H9 (cell line): ENCODE results near the gene LIN54. TPM values are rescaled to one million over a fixed set of nuclear protein-coding genes. Genes with fewer than 3 reads are reported as not detected.

ENCODE experiments used
- DNase-seq: peaks from one replicate; pipeline ENCODE4 v3.0.0-alpha.2; 2017
- H2AFZ ChIP-seq: one replicate; pipeline ENCODE4 v1.6.1; 2013; ENCODE audit warnings: mild to moderate bottlenecking, low read length, control low read depth, moderate library complexity
- H2AK5ac ChIP-seq: 2 replicates; pipeline ENCODE4 v1.6.1; 2013; ENCODE audit warnings: low read length, control low read depth, mixed read lengths; ENCODE audit not compliant: insufficient read length
- H2BK120ac ChIP-seq: one replicate; pipeline ENCODE4 v1.6.1; 2013; ENCODE audit warnings: low read depth, mild to moderate bottlenecking, low read length, control low read depth, inconsistent platforms; ENCODE audit not compliant: poor library complexity, severe bottlenecking
- H2BK12ac ChIP-seq: 2 replicates; pipeline ENCODE4 v1.6.1; 2013; ENCODE audit warnings: low read length, control low read depth, mixed read lengths, low read depth; ENCODE audit not compliant: insufficient read length
- H2BK15ac ChIP-seq: 2 replicates; pipeline ENCODE4 v1.6.1; 2013; ENCODE audit warnings: low read depth, low read length, control low read depth
- H2BK20ac ChIP-seq: one replicate; pipeline ENCODE4 v1.6.1; 2013; ENCODE audit warnings: low read depth, mild to moderate bottlenecking, low read length, control low read depth, inconsistent platforms; ENCODE audit not compliant: poor library complexity, severe bottlenecking
- H2BK5ac ChIP-seq: 2 replicates; pipeline ENCODE4 v1.6.1; 2013; ENCODE audit warnings: low read length, control low read depth, mixed read lengths; ENCODE audit not compliant: insufficient read length
- H3K14ac ChIP-seq: 2 replicates; pipeline ENCODE4 v1.6.1; 2013; ENCODE audit warnings: low read length, control low read depth; ENCODE audit not compliant: insufficient read depth
- H3K18ac ChIP-seq: 2 replicates; pipeline ENCODE4 v1.6.1; 2013; ENCODE audit warnings: low read depth, mild to moderate bottlenecking, mixed read lengths, low read length, control low read depth; ENCODE audit not compliant: insufficient read length
- H3K23ac ChIP-seq: 2 replicates; pipeline ENCODE4 v1.6.1; 2013; ENCODE audit warnings: low read length, control low read depth, mixed read lengths, low read depth; ENCODE audit not compliant: insufficient read length
- H3K23me2 ChIP-seq: 2 replicates; pipeline ENCODE4 v1.6.1; 2013; ENCODE audit warnings: low read depth, mild to moderate bottlenecking, mixed read lengths, low read length, control low read depth; ENCODE audit not compliant: insufficient read length, poor library complexity, severe bottlenecking
- H3K27ac ChIP-seq: 2 replicates; pipeline ENCODE4 v1.5.1; 2013; ENCODE audit warnings: low read length, control low read depth, mixed read lengths, low read depth; ENCODE audit not compliant: insufficient read length
- H3K27me3 ChIP-seq: 2 replicates; pipeline ENCODE4 v1.6.1; 2013; ENCODE audit warnings: low read length, control low read depth, inconsistent platforms; ENCODE audit not compliant: insufficient read depth
- H3K4ac ChIP-seq: 2 replicates; pipeline ENCODE4 v1.6.1; 2013; ENCODE audit warnings: low read depth, mild to moderate bottlenecking, control low read depth, inconsistent platforms, low read length, moderate library complexity
- H3K4me1 ChIP-seq: 2 replicates; pipeline ENCODE4 v1.6.1; 2013; ENCODE audit warnings: low read length, control low read depth, inconsistent platforms; ENCODE audit not compliant: insufficient read depth
- H3K4me2 ChIP-seq: 2 replicates; pipeline ENCODE4 v1.6.1; 2013; ENCODE audit warnings: low read length, control low read depth, mixed read lengths; ENCODE audit not compliant: insufficient read length, insufficient read depth
- H3K56ac ChIP-seq: 2 replicates; pipeline ENCODE4 v1.6.1; 2013; ENCODE audit warnings: low read depth, mild to moderate bottlenecking, mixed read lengths, low read length, control low read depth; ENCODE audit not compliant: insufficient read length
- H3K79me1 ChIP-seq: 2 replicates; pipeline ENCODE4 v1.6.1; 2013; ENCODE audit warnings: low read depth, mild to moderate bottlenecking, moderate library complexity, low read length, control low read depth, inconsistent platforms; ENCODE audit not compliant: insufficient read depth, poor library complexity, severe bottlenecking
- H3K79me2 ChIP-seq: 2 replicates; pipeline ENCODE4 v1.6.1; 2013; ENCODE audit warnings: low read length, control low read depth, inconsistent platforms; ENCODE audit not compliant: insufficient read depth
- H3K9ac ChIP-seq: 2 replicates; pipeline ENCODE4 v1.6.1; 2013; ENCODE audit warnings: low read length, control low read depth, mixed read lengths; ENCODE audit not compliant: insufficient read length; ENCODE audit errors: extremely low read depth
- H3K9me3 ChIP-seq: one replicate; pipeline ENCODE4 v1.6.1; 2013; ENCODE audit warnings: low read depth, low read length, inconsistent platforms; ENCODE audit not compliant: control insufficient read depth
- H3T11ph ChIP-seq: one replicate; pipeline ENCODE4 v1.6.1; 2013; ENCODE audit warnings: mild to moderate bottlenecking, low read length, control low read depth, inconsistent platforms
- H4K20me1 ChIP-seq: one replicate; pipeline ENCODE4 v1.6.1; 2013; ENCODE audit not compliant: control insufficient read depth, insufficient read length, insufficient read depth
- H4K5ac ChIP-seq: 2 replicates; pipeline ENCODE4 v1.6.1; 2013; ENCODE audit warnings: low read depth, mild to moderate bottlenecking, mixed read lengths, low read length, control low read depth; ENCODE audit not compliant: insufficient read length
- H4K8ac ChIP-seq: replicated peaks from 2 replicates; pipeline ENCODE4 v1.6.1; 2013; ENCODE audit warnings: low read length, control low read depth, mixed read lengths, low read depth; ENCODE audit not compliant: insufficient read length
- H4K91ac ChIP-seq: 2 replicates; pipeline ENCODE4 v1.6.1; 2013; ENCODE audit warnings: low read depth, mild to moderate bottlenecking, moderate library complexity, mixed read lengths, low read length, control low read depth; ENCODE audit not compliant: insufficient read length
- H3K27ac Mint-ChIP-seq, 3 experiments: 2 replicates in 2 of 3; 3 replicates in 1 of 3; pipeline ENCODE4 v1.8.0; 2020 to 2021; ENCODE audit warnings: mixed read lengths in 3 of 3, mild to moderate bottlenecking in 1 of 3, moderate library complexity in 1 of 3
- H3K27me3 Mint-ChIP-seq: 2 replicates; pipeline ENCODE4 v1.8.0; 2021; ENCODE audit warnings: low read depth, mild to moderate bottlenecking, moderate library complexity, mixed read lengths
- H3K36me3 Mint-ChIP-seq, 3 experiments: 2 replicates in 2 of 3; 3 replicates in 1 of 3; pipeline ENCODE4 v1.8.0; 2020 to 2021; ENCODE audit warnings: low read depth in 3 of 3, mixed read lengths in 3 of 3; ENCODE audit not compliant: insufficient read depth in 1 of 3
- H3K4me1 Mint-ChIP-seq, 2 experiments: 2 replicates each; pipeline ENCODE4 v1.8.0; 2020; ENCODE audit warnings: mixed read lengths in 2 of 2
- H3K4me3 Mint-ChIP-seq, 2 experiments: 2 replicates in 1 of 2; 3 replicates in 1 of 2; pipeline ENCODE4 v1.8.0; 2020 to 2021; ENCODE audit warnings: mild to moderate bottlenecking in 2 of 2, mixed read lengths in 2 of 2, moderate library complexity in 1 of 2
- H3K9me3 Mint-ChIP-seq, 2 experiments: 2 replicates in 1 of 2; 3 replicates in 1 of 2; pipeline ENCODE4 v1.8.0; 2020; ENCODE audit warnings: mild to moderate bottlenecking in 2 of 2, mixed read lengths in 2 of 2, moderate library complexity in 1 of 2
- CTCF ChIP-seq: fragments of 200-600 bp; sonication (generic); conservative IDR thresholded peaks from 3 replicates; pipeline ENCODE4 v1.8.0; 2021; ENCODE audit warnings: antibody characterized with exemption, mild to moderate bottlenecking
- WGBS: extraction: QIAGEN DNeasy Blood & Tissue Kit; methylation state at CpG from one replicate; pipeline ENCODE4 v1.1.7; 2013; ENCODE audit warnings: missing lambda C conversion rate, low lambda C conversion rate, mixed read lengths; ENCODE audit not compliant: insufficient read length; ENCODE audit errors: extremely low coverage; 5-methylcytosine and 5-hydroxymethylcytosine counted together
- total RNA-seq: library from RNA; stranded (reverse); gene quantifications from 2 replicates; pipeline ENCODE4 v1.2.1, GENCODE V29; 2021

The LIN54 gene
- total RNA-seq, 1 experiment from 2014 or later, result 16.3 TPM

- H3K9me3 Mint-ChIP-seq, result peaks cover 25 to 26% of the 10 kb centered on the region in 2 experiments
- no peaks in the 10 kb centered on the region for H3K23me2 ChIP-seq
- no peaks in the 10 kb centered on the region for H3K9me3 ChIP-seq
- H4K8ac ChIP-seq, result no peak overlapping the region
- H4K20me1 ChIP-seq, result no peaks in the 10 kb centered on the region
- no peak overlapping the region for H3K9ac ChIP-seq
- no peak overlapping the region for H2BK5ac ChIP-seq
- peaks cover 17% of the 10 kb centered on the region for H3K27me3 Mint-ChIP-seq
- no peak overlapping the region for H3K4ac ChIP-seq
- no peak for TF ChIP-seq CTCF
- no peak overlapping the region for H4K5ac ChIP-seq
- no peak overlapping the region for H3K27ac ChIP-seq
- no peak overlapping the region for H3K14ac ChIP-seq
- H3K79me2 ChIP-seq, result no peaks in the 10 kb centered on the region
- H3K23ac ChIP-seq, result no peak overlapping the region
- H2BK20ac ChIP-seq, result no peak overlapping the region
- H3T11ph ChIP-seq, result no peak overlapping the region
- H4K91ac ChIP-seq, result no peak overlapping the region
- H2BK120ac ChIP-seq, result no peak overlapping the region
- H3K27me3 ChIP-seq, result no peaks in the 10 kb centered on the region
- H3K18ac ChIP-seq, result no peak overlapping the region
- no CpG with 5 or more reads among the region's 2 CpGs for WGBS
- H3K4me1 Mint-ChIP-seq, result peaks cover 0 to 2% of the 10 kb centered on the region in 2 experiments; a peak in 1 of 4 replicates
- H3K4me2 ChIP-seq, result no peak overlapping the region
- H2BK12ac ChIP-seq, result no peak overlapping the region
- H3K36me3 Mint-ChIP-seq, result peaks cover 2 to 8% (median 4%) of the 10 kb centered on the region in 3 experiments; a peak in 3 of 7 replicates
- no peak overlapping the region for H2AK5ac ChIP-seq
- H2AFZ ChIP-seq, result no peak overlapping the region
- DNase-seq, result no peak
- no peak overlapping the region for H3K56ac ChIP-seq
- H3K79me1 ChIP-seq, result no peaks in the 10 kb centered on the region
- H3K4me3 Mint-ChIP-seq, result no peak overlapping the region
- H2BK15ac ChIP-seq, result no peak overlapping the region
- no peaks in the 10 kb centered on the region for H3K4me1 ChIP-seq
- H3K27ac Mint-ChIP-seq, result no peak overlapping the region; a peak in 1 of 7 replicates
Observed at GRCh38 chr4:83022724-83023450, 12.3 kb upstream of the LIN54 start.
